Stimulated activated CD4-positive, alpha-beta T cell treated with anti-CD3 and anti-CD28 coated beads, Interleukin-15, amount 100 ng/mL, for 1 hour (primary cell): ENCODE data around the gene SLC35C1.

Experiments
- DNase-seq, 2 donors: peaks; one replicate each; pipeline ENCODE4 v3.0.0-alpha.2; 2020; ENCODE audit warnings: low read depth in 1 of 2, low spot score in 1 of 2

The SLC35C1 gene

GRCh38 chr11:45804761-45805304, at the start of gene SLC35C1:
Gene SLC35C1 (plus strand): TSS chr11:45805149. CDS start chr11:45805802, 653 bp downstream.
- DNase-seq: peak; percentile 91 to 96

GRCh38 chr11:45755281-45755859, 49.6 kb upstream of the SLC35C1 start:
- DNase-seq: no peak

GRCh38 chr11:45756384-45757010, 48.5 kb upstream of the SLC35C1 start:
- no peak for DNase-seq

GRCh38 chr11:45757672-45758071, 47.3 kb upstream of the SLC35C1 start:
- no peak for DNase-seq

- no peak for DNase-seq
These were observed 43.3 kb upstream of the SLC35C1 start for GRCh38 chr11:45761659-45762058.

- no peak for DNase-seq
These were observed 39.8 kb upstream of the SLC35C1 start for GRCh38 chr11:45765107-45765668.

GRCh38 chr11:45765836-45766235, 39.1 kb upstream of the SLC35C1 start:
- DNase-seq: no peak

GRCh38 chr11:45766469-45766868, 38.5 kb upstream of the SLC35C1 start:
- no peak for DNase-seq

- no peak for DNase-seq
These were observed 36.5 kb upstream of the SLC35C1 start for GRCh38 chr11:45768486-45768885.

- DNase-seq: no peak
These were observed 35.0 kb upstream of the SLC35C1 start for GRCh38 chr11:45769960-45770359.

- peak; percentile 41 to 67 for DNase-seq
These were observed 33.8 kb upstream of the SLC35C1 start for GRCh38 chr11:45771193-45771565.

- DNase-seq: peak; percentile 48 to 81
These were observed 33.1 kb upstream of the SLC35C1 start for GRCh38 chr11:45771566-45772448.

GRCh38 chr11:45772449-45772774, 32.5 kb upstream of the SLC35C1 start:
- no peak for DNase-seq

- DNase-seq: no peak
These were observed 31.8 kb upstream of the SLC35C1 start for GRCh38 chr11:45772986-45773785.

GRCh38 chr11:45773786-45774655, 30.9 kb upstream of the SLC35C1 start:
- DNase-seq: no peak

GRCh38 chr11:45774786-45775185, 30.2 kb upstream of the SLC35C1 start:
- no peak for DNase-seq

GRCh38 chr11:45777127-45777969, 27.6 kb upstream of the SLC35C1 start:
- DNase-seq: no peak

- DNase-seq: no peak
These were observed 26.6 kb upstream of the SLC35C1 start for GRCh38 chr11:45778341-45778740.

- no peak for DNase-seq
These were observed 25.3 kb upstream of the SLC35C1 start for GRCh38 chr11:45779602-45780001.
